Pancreas (tissue), 10 donors: ENCODE measurements around the gene LCP1. TPM values are rescaled to one million over a fixed set of nuclear protein-coding genes. Genes with fewer than 3 reads are reported as not detected.

Source experiments
- ATAC-seq, 4 donors: fragments of 200-7000 bp; cut with Tn5 transposase; one replicate each; pipeline versions ENCODE4 v1.8.0 to v1.9.1; 2020; ENCODE audit warnings: mild to moderate bottlenecking in 4 of 4, moderate library complexity in 4 of 4
- DNase-seq, 6 donors: peaks; one replicate each; pipeline ENCODE4 v3.0.0-alpha.2; 2020
- FAIRE-seq: peaks from 2 replicates; lab custom pipeline; 2012; peaks lifted over from hg19 to GRCh38; lab: Jason Lieb, UNC
- H3K27ac ChIP-seq, 4 donors: fragments of 200-600 bp; sonication (generic); 1 replicate in 3 of 4; 2 replicates in 1 of 4; pipeline versions ENCODE4 v1.5.0 to v1.8.0; 2020
- H3K27me3 ChIP-seq, 4 donors: fragments of 200-600 bp; one replicate each; pipeline ENCODE4 v1.8.0; 2021
- H3K36me3 ChIP-seq, 3 donors: fragments of 200-600 bp; sonication (generic) in 1 of 3; one replicate each; pipeline versions ENCODE4 v1.5.0 to v1.8.0; 2020 to 2021
- H3K4me1 ChIP-seq, 3 donors: fragments of 200-600 bp; one replicate each; pipeline ENCODE4 v1.8.0; 2021
- H3K4me3 ChIP-seq, 4 donors: fragments of 200-600 bp; sonication (generic) in 2 of 4; one replicate each; pipeline versions ENCODE4 v1.5.0 to v1.8.0; 2020 to 2021
- H3K9me3 ChIP-seq, 4 donors: fragments of 200-600 bp; one replicate each; pipeline ENCODE4 v1.8.0; 2021
- WGBS, 2 donors: extraction: QIAGEN DNeasy Blood & Tissue Kit; methylation state at CpG; one replicate each; pipeline ENCODE4 v1.1.7; 2013; 5-methylcytosine and 5-hydroxymethylcytosine counted together
- intact Hi-C, 3 donors: fragments of 100-400 bp; cut with DNase I; formaldehyde crosslinking; loops; one replicate each; pipeline versions ENCODE4 v1.11.1 to v1.14.2; 2022
- polyA plus RNA-seq, 2 donors: library from polyadenylated mRNA; stranded (reverse); fragments of 200-250 nt; gene quantifications; one replicate each; pipeline ENCODE4 v1.2.3, GENCODE V29; 2013
- total RNA-seq, 6 donors: library from RNA; stranded (reverse); fragmentation: NEBNext Ultra II Directional in 4 of 6; extraction: Animal tissue kit (Norgen Biotek cat#: 25700) in 4 of 6; gene quantifications; one replicate each; pipeline versions ENCODE4 v1.2.1 to v1.2.4, GENCODE V29; 2021 to 2023
- TF ChIP-seq, protein P1 (sequence below), 4 donors: fragments of 200-600 bp; sonication (generic) in 3 of 4; IDR thresholded peaks; one replicate each; pipeline versions ENCODE4 v1.5.0 to v1.8.0; 2021; ENCODE audit warnings: antibody characterized with exemption in 4 of 4
- donor health status: healthy with polysubstance abuse.
- donor health status: DM: no; HTN: no; CAD: no; lungs with moderate emphysema.
- donor health status: DM: no; HTN: no; CAD: no.
- donor health status: control.
- donor health status: control.
- donor health status: Bipolar disorder and iron deficiency.
- donor health status: DM: yes; HTN: yes; CAD: no.
- donor health status: DM: no; HTN: no; CAD: no.
- donor health status: DM: no; HTN: no; CAD: no.
- donor health status: DM: yes; HTN: yes; CAD: no.

LCP1 gene
- total and polyA plus RNA-seq, 8 donors = 2.0 to 38.3 (median 5.2) TPM

GRCh38 chr13:46106839-46107371 lies 75.1 kb downstream of the LCP1 start:
- Histone ChIP-seq H3K27me3 (no peaks in the 10 kb centered on the region), H3K4me1 (no peaks in the 10 kb centered on the region), H3K27ac (no peak overlapping the region), H3K4me3 (no peak overlapping the region), H3K36me3 (no peaks in the 10 kb centered on the region), H3K9me3 (no peaks in the 10 kb centered on the region)
- DNase-seq (no peak), ATAC-seq (no peak), FAIRE-seq (no peak)
- intact Hi-C loops = no loop called here
- TF ChIP-seq, protein P1, sequence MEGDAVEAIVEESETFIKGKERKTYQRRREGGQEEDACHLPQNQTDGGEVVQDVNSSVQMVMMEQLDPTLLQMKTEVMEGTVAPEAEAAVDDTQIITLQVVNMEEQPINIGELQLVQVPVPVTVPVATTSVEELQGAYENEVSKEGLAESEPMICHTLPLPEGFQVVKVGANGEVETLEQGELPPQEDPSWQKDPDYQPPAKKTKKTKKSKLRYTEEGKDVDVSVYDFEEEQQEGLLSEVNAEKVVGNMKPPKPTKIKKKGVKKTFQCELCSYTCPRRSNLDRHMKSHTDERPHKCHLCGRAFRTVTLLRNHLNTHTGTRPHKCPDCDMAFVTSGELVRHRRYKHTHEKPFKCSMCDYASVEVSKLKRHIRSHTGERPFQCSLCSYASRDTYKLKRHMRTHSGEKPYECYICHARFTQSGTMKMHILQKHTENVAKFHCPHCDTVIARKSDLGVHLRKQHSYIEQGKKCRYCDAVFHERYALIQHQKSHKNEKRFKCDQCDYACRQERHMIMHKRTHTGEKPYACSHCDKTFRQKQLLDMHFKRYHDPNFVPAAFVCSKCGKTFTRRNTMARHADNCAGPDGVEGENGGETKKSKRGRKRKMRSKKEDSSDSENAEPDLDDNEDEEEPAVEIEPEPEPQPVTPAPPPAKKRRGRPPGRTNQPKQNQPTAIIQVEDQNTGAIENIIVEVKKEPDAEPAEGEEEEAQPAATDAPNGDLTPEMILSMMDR (IDR thresholded peaks at IDR 0.05) = no peak
- 67 to 76% methylated on average over 4 of the region's 4 CpGs for WGBS, 2 donors

- no peak within 1 kb of the TSS for H3K27ac ChIP-seq
- TF ChIP-seq, protein P1 (IDR thresholded peaks at IDR 0.05) = no peak
- 61 to 64% methylated on average over 4 of the region's 4 CpGs for WGBS, 2 donors
- no peaks in the 10 kb centered on the region for H3K36me3 ChIP-seq
- no peak within 1 kb of the TSS for H3K4me3 ChIP-seq
- no peak for FAIRE-seq
- H3K4me1 ChIP-seq = no peaks in the 10 kb centered on the region
- ATAC-seq = peak in 2 of 4 donors; percentile 46 to 62
- H3K9me3 ChIP-seq = no peaks in the 10 kb centered on the region
- no peaks in the 10 kb centered on the region for H3K27me3 ChIP-seq
- intact Hi-C loops = no loop called here
- DNase-seq = no peak
Observed at GRCh38 chr13:46104868-46105267, 77.1 kb downstream of the LCP1 start, which contains the start of gene CPB2. Gene CPB2 (minus strand): TSS chr13:46105033. CDS start chr13:46105009, 24 bp downstream.

GRCh38 chr13:46103037-46103436 lies 78.9 kb downstream of the LCP1 start:
- TF ChIP-seq, protein P1 (IDR thresholded peaks at IDR 0.05) = no peak
- intact Hi-C loops = no loop called here
- no peaks in the 10 kb centered on the region for H3K27me3 ChIP-seq
- H3K4me3 ChIP-seq = no peak overlapping the region
- no peaks in the 10 kb centered on the region for H3K9me3 ChIP-seq
- FAIRE-seq (no peak), ATAC-seq (no peak), DNase-seq (no peak)
- H3K36me3 ChIP-seq = no peaks in the 10 kb centered on the region
- no peaks in the 10 kb centered on the region for H3K4me1 ChIP-seq
- 80 to 91% methylated on average over 7 of the region's 7 CpGs for WGBS, 2 donors
- H3K27ac ChIP-seq = no peak overlapping the region

DNA sequence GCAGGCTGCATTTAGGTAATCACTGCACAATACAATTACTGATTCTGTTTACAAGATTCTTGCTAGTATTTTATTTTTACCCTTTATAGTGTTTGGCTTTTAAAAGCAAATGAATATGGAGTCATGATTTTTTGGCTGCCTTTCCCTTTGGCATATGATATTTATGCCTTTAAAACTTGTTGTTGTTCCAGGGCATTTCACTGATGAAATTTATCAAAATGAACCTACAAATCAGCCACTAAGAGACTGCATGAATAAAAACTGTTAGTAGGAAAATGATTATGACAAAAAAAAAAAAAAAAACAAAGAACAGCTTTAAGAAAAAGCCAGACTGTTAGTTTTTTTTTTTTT lies 79.7 kb downstream of the LCP1 start:
- peaks cover 0 to 2% (median 0%) of the 10 kb centered on the region in 3 donors for H3K4me1 ChIP-seq
- no peak overlapping the region for H3K27ac ChIP-seq
- intact Hi-C loops = no loop called here
- DNase-seq (no peak), ATAC-seq (no peak), FAIRE-seq (no peak)
- no peaks in the 10 kb centered on the region for H3K27me3 ChIP-seq
- TF ChIP-seq, protein P1 (IDR thresholded peaks at IDR 0.05) = no peak
- H3K9me3 ChIP-seq = no peaks in the 10 kb centered on the region
- no peak overlapping the region for H3K4me3 ChIP-seq
- H3K36me3 ChIP-seq = no peaks in the 10 kb centered on the region

DNA sequence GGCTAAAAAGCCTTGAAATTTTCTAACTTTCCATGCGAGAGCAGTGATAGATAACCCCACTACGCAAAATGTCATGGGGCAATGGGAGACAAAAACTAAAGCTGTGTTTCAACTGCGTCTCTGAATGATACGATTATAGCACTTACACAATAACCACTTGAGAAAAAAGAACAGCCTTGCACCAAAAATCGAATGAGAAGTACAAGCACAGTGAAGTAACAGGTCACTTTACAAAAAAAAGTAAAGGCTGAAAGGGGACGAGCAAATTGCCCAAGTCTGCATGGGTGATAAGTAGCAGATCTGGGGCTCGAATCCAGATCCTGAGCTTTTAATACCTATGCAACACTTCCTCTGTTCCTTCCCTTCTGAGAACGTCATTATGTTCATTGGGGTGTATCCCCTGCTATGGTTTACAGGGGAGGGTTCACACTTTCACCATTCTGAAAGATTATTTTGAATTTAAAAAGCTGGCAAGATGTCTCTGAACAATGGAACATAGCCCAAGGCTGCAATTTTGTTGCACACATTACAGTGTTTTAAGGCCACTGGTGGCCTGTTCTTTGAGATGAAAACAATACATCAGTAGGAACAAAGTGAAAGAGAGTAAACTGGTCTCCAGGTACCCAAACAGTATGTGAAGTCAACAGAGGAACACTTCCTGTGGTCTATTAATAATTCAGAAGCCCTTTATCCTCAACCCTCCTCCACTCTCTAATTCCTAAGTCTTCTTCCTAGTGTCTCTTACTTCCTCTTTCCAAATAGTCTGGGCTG lies 80.3 kb downstream of the LCP1 start:
- ATAC-seq (peak in 2 of 4 donors; percentile 22 to 52), FAIRE-seq (no peak), DNase-seq (no peak)
- Histone ChIP-seq H3K9me3 (no peaks in the 10 kb centered on the region), H3K4me3 (no peak overlapping the region), H3K36me3 (no peaks in the 10 kb centered on the region), H3K4me1 (peaks cover 0 to 8% (median 0%) of the 10 kb centered on the region in 3 donors), H3K27me3 (no peaks in the 10 kb centered on the region), H3K27ac (no peak overlapping the region)
- intact Hi-C loops = no loop called here
- 62 to 71% methylated on average over 8 of the region's 8 CpGs for WGBS, 2 donors
- TF ChIP-seq, protein P1 (IDR thresholded peaks at IDR 0.05) = no peak
